ENCODE data around the gene ATP9B. TPM values are rescaled to one million over a fixed set of nuclear protein-coding genes. Genes with fewer than 3 reads are reported as not detected.

Gene ATP9B
- total RNA-seq, 1 experiment from 2014 or later, result 20.9 TPM

DNA sequence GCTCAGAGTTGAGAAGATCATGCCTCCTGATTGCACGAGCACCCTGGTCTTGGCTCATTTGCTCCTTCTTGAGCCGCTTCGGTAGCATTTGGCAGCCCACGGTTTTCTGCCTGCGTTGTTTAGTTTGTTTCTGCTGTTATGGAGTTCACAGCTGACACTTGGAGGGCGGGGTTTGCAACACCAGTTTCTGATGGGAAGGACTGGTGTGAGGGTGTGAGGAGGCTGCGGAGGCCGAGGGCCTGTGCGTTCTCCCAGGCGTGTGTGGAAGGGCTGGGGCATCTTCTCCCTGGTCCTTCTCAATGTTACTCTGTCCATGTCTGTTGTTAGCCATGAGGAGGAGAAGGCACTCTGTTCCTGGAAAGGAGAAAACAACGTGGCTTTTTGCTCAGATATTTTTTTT is 349.4 kb downstream of the ATP9B start:
- H3K27ac Mint-ChIP-seq, result no peak overlapping the region
- no peaks in the 10 kb centered on the region for H3K79me2 ChIP-seq (ENCODE audit: insufficient read depth, low read length)
- H3K9me3 Mint-ChIP-seq, result no peaks in the 10 kb centered on the region; a peak in 1 of 5 replicates
- no peaks in the 10 kb centered on the region for H3K27me3 ChIP-seq (ENCODE audit: insufficient read depth, low read length)
- H2AK5ac ChIP-seq (ENCODE audit: insufficient read length, low read length), result no peak overlapping the region
- H2BK120ac ChIP-seq (ENCODE audit: low read depth, low read length, poor library complexity, severe bottlenecking), result no peak overlapping the region
- no peak overlapping the region for H2BK20ac ChIP-seq (ENCODE audit: low read depth, low read length, poor library complexity, severe bottlenecking)
- peaks cover 0 to 10% (median 10%) of the 10 kb centered on the region in 3 experiments; a peak in 5 of 7 replicates for H3K36me3 Mint-ChIP-seq (ENCODE audit: insufficient read depth in 1 of 3, low read depth in 3 of 3)
- H3K4me3 Mint-ChIP-seq, result no peak overlapping the region
- no peak overlapping the region for H2BK15ac ChIP-seq (ENCODE audit: low read depth, low read length)
- no peak for DNase-seq
- no peaks in the 10 kb centered on the region for H3K9me3 ChIP-seq (ENCODE audit: control insufficient read depth, low read depth, low read length)
- no peak overlapping the region for H3T11ph ChIP-seq (ENCODE audit: low read length)
- H3K4me1 ChIP-seq (ENCODE audit: insufficient read depth, low read length), result no peaks in the 10 kb centered on the region
- H4K8ac ChIP-seq (replicated peaks; ENCODE audit: insufficient read length, low read depth, low read length), result no peak overlapping the region
- no peak overlapping the region for H3K14ac ChIP-seq (ENCODE audit: insufficient read depth, low read length)
- no peak overlapping the region for H2BK12ac ChIP-seq (ENCODE audit: insufficient read length, low read depth, low read length)
- no peaks in the 10 kb centered on the region for H3K79me1 ChIP-seq (ENCODE audit: insufficient read depth, low read depth, low read length, poor library complexity, severe bottlenecking)
- H3K18ac ChIP-seq (ENCODE audit: insufficient read length, low read depth, low read length), result no peak overlapping the region
- H3K4me1 Mint-ChIP-seq, result peaks cover 0 to 11% of the 10 kb centered on the region in 2 experiments; a peak in 2 of 4 replicates
- H4K20me1 ChIP-seq (ENCODE audit: control insufficient read depth, insufficient read depth, insufficient read length), result no peaks in the 10 kb centered on the region
- H4K91ac ChIP-seq (ENCODE audit: insufficient read length, low read depth, low read length), result no peak overlapping the region
- no peak overlapping the region for H3K23ac ChIP-seq (ENCODE audit: insufficient read length, low read depth, low read length)
- no peak overlapping the region for H3K4me2 ChIP-seq (ENCODE audit: insufficient read depth, insufficient read length, low read length)
- H4K5ac ChIP-seq (ENCODE audit: insufficient read length, low read depth, low read length), result no peak overlapping the region
- H3K56ac ChIP-seq (ENCODE audit: insufficient read length, low read depth, low read length), result no peak overlapping the region
- no peaks in the 10 kb centered on the region for H3K23me2 ChIP-seq (ENCODE audit: insufficient read length, low read depth, low read length, poor library complexity, severe bottlenecking)
- TF ChIP-seq, protein P1, sequence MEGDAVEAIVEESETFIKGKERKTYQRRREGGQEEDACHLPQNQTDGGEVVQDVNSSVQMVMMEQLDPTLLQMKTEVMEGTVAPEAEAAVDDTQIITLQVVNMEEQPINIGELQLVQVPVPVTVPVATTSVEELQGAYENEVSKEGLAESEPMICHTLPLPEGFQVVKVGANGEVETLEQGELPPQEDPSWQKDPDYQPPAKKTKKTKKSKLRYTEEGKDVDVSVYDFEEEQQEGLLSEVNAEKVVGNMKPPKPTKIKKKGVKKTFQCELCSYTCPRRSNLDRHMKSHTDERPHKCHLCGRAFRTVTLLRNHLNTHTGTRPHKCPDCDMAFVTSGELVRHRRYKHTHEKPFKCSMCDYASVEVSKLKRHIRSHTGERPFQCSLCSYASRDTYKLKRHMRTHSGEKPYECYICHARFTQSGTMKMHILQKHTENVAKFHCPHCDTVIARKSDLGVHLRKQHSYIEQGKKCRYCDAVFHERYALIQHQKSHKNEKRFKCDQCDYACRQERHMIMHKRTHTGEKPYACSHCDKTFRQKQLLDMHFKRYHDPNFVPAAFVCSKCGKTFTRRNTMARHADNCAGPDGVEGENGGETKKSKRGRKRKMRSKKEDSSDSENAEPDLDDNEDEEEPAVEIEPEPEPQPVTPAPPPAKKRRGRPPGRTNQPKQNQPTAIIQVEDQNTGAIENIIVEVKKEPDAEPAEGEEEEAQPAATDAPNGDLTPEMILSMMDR (conservative IDR thresholded peaks at IDR 0.05), result no peak
- H3K9ac ChIP-seq (ENCODE audit: extremely low read depth, insufficient read length, low read length), result no peak overlapping the region
- no peak overlapping the region for H2BK5ac ChIP-seq (ENCODE audit: insufficient read length, low read length)
- H2AFZ ChIP-seq (ENCODE audit: low read length), result no peak overlapping the region
- H3K27ac ChIP-seq (ENCODE audit: insufficient read length, low read depth, low read length), result no peak overlapping the region
- WGBS (ENCODE audit: extremely low coverage, insufficient read length, low lambda C conversion rate), result no CpG with 5 or more reads among the region's 11 CpGs
- peaks cover 2% of the 10 kb centered on the region; the same call in 1 of the 2 replicates for H3K27me3 Mint-ChIP-seq (ENCODE audit: low read depth)
- H3K4ac ChIP-seq (ENCODE audit: low read depth, low read length), result no peak overlapping the region
